SK-N-SH (cell line): Measurements from ENCODE around the gene SGPP1.

Experiments used
- CHD2 ChIP-seq: fragments of 150-350 bp; IDR thresholded peaks from 2 replicates; pipeline ENCODE4 v1.6.1; 2018; ENCODE audit warnings: low read length; ENCODE audit not compliant: partially characterized antibody
- GATA2 ChIP-seq: sonication (generic); formaldehyde crosslinking; IDR thresholded peaks from 2 replicates; pipeline ENCODE4 v1.5.0; 2020; ENCODE audit warnings: mild to moderate bottlenecking, missing genetic modification reagents
- MXI1 ChIP-seq: IDR thresholded peaks from 2 replicates; pipeline ENCODE4 v1.6.1; 2012; ENCODE audit warnings: mild to moderate bottlenecking, low read depth, low read length, improper control_type of control experiment
- TF ChIP-seq, protein P1 (sequence below): fragments of 200-600 bp; sonication (generic); IDR thresholded peaks from 2 replicates; pipeline ENCODE4 v1.6.1; 2017; ENCODE audit warnings: antibody characterized with exemption, mild to moderate bottlenecking, moderate library complexity

DNA sequence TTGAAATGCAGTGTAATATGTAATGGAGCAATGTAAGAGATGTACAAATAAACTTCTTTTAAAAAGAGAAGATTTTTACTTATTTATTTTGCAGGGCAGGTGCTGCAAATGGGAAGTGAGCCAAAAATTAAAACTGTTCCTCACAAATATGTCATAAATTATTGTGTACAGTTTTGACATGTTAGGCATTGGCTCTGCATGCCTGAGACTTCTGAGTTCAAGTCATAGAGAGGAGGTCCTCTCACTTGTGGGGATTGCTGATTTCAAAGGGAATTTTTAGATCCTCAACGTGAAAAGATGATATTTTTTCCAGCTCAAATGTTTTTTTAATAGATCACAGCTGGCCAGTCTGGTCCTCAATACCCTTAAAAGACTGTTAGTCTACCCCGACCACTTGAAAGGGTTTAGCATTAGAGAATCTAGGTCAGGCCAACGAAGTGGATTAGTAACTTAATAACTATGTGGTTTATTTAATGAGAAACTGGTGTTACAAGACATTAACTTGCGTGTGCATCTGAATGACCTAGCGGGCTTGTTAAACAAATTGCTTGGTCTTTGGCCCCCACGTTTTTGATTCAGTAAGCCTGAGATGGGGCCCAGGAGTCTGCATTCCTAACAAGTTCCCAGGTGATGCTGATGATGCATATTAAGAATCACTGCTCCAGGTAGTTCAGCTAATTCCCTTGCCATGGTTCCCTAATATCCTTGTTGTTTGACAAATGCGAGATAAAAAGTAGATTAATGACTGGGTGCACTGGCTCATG lies 55.3 kb downstream of the SGPP1 start:
- TF ChIP-seq MXI1, result no peak
- TF ChIP-seq, protein P1, sequence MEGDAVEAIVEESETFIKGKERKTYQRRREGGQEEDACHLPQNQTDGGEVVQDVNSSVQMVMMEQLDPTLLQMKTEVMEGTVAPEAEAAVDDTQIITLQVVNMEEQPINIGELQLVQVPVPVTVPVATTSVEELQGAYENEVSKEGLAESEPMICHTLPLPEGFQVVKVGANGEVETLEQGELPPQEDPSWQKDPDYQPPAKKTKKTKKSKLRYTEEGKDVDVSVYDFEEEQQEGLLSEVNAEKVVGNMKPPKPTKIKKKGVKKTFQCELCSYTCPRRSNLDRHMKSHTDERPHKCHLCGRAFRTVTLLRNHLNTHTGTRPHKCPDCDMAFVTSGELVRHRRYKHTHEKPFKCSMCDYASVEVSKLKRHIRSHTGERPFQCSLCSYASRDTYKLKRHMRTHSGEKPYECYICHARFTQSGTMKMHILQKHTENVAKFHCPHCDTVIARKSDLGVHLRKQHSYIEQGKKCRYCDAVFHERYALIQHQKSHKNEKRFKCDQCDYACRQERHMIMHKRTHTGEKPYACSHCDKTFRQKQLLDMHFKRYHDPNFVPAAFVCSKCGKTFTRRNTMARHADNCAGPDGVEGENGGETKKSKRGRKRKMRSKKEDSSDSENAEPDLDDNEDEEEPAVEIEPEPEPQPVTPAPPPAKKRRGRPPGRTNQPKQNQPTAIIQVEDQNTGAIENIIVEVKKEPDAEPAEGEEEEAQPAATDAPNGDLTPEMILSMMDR, result no peak
- TF ChIP-seq CHD2, result no peak
- no peak for TF ChIP-seq GATA2 (CRISPR knock-in tag)
